H1 (cell line): ENCODE measurements around the gene SLC25A21. TPM values are rescaled to one million over a fixed set of nuclear protein-coding genes. Genes with fewer than 3 reads are reported as not detected.
"Not testable (repeated sequence)": the region's sequence is repeated elsewhere in the genome, so short reads cannot be mapped to it uniquely, and the experiment has no call there.

Source experiments
- CTCF ChIA-PET: fragments of 300-600 bp; sonication (Branson Sonifier 250); formaldehyde crosslinking; loops from one replicate; lab custom pipeline; 2021; ENCODE audit not compliant: partially characterized antibody; lab: Charles Lee
- POLR2A ChIA-PET: fragments of 300-600 bp; sonication (Branson Sonifier 250); formaldehyde crosslinking; loops from one replicate; lab custom pipeline; 2021; ENCODE audit warnings: inconsistent platforms; ENCODE audit not compliant: partially characterized antibody; lab: Charles Lee
- DNase-seq, 2 experiments: peaks; one replicate each; pipeline versions ENCODE4 v3.0.0 to v3.0.0-alpha.2; 2010 to 2022; ENCODE audit warnings: low spot score in 2 of 2, low read depth in 1 of 2, mixed read lengths in 1 of 2
- FAIRE-seq: peaks from 2 replicates; lab custom pipeline; 2011; peaks lifted over from hg19 to GRCh38; lab: Jason Lieb, UNC
- H2AFZ ChIP-seq: 2 replicates; pipeline ENCODE4 v1.8.1; 2012; ENCODE audit warnings: low read length, inconsistent platforms
- H2AK5ac ChIP-seq: 2 replicates; pipeline ENCODE4 v1.6.1; 2013; ENCODE audit warnings: low read depth, low read length
- H2BK120ac ChIP-seq: replicated peaks from 2 replicates; pipeline ENCODE3; 2013; ENCODE audit warnings: low read depth, low read length, inconsistent platforms
- H2BK12ac ChIP-seq: 2 replicates; pipeline ENCODE4 v1.6.1; 2013; ENCODE audit warnings: low read depth, low read length
- H2BK15ac ChIP-seq: 2 replicates; pipeline ENCODE4 v1.6.1; 2013; ENCODE audit warnings: low read length
- H2BK20ac ChIP-seq: 2 replicates; pipeline ENCODE4 v1.6.1; 2013; ENCODE audit warnings: low read length
- H2BK5ac ChIP-seq: 2 replicates; pipeline ENCODE4 v1.6.1; 2013; ENCODE audit warnings: low read depth, low read length
- H3K14ac ChIP-seq: 2 replicates; pipeline ENCODE4 v1.6.1; 2013; ENCODE audit warnings: inconsistent platforms; ENCODE audit not compliant: insufficient read length
- H3K18ac ChIP-seq: 2 replicates; pipeline ENCODE4 v1.6.1; 2013; ENCODE audit warnings: low read length; ENCODE audit errors: extremely low read depth
- H3K23ac ChIP-seq: 2 replicates; pipeline ENCODE4 v1.6.1; 2013; ENCODE audit warnings: inconsistent platforms; ENCODE audit not compliant: insufficient read length
- H3K23me2 ChIP-seq: 2 replicates; pipeline ENCODE4 v1.6.1; 2013; ENCODE audit warnings: low read depth, low read length
- H3K27ac ChIP-seq: 2 replicates; pipeline ENCODE4 v1.6.1; 2011; ENCODE audit warnings: low read depth, low read length, inconsistent platforms
- H3K27me3 ChIP-seq, 4 experiments: replicated peaks in 1 of 4; 1 replicate in 1 of 4; 2 replicates in 3 of 4; pipeline versions ENCODE4 v1.6.1 to v1.8.1; 2011 to 2013; ENCODE audit warnings: low read length in 3 of 4, mild to moderate bottlenecking in 3 of 4, inconsistent platforms in 2 of 4, mixed read lengths in 2 of 4, moderate library complexity in 1 of 4; ENCODE audit not compliant: control insufficient read depth in 3 of 4, insufficient read depth in 3 of 4; ENCODE audit errors: extremely low read depth in 1 of 4
- H3K36me3 ChIP-seq, 4 experiments: 2 replicates each; pipeline versions ENCODE4 v1.6.1 to v1.8.1; 2011 to 2013; ENCODE audit warnings: mild to moderate bottlenecking in 4 of 4, low read length in 3 of 4, moderate library complexity in 2 of 4, control low read depth in 1 of 4, inconsistent platforms in 1 of 4; ENCODE audit not compliant: insufficient read depth in 4 of 4, control insufficient read depth in 2 of 4
- H3K4ac ChIP-seq: replicated peaks from 2 replicates; pipeline ENCODE3; 2013; ENCODE audit warnings: low read length, low read depth, mixed read lengths, inconsistent platforms; ENCODE audit not compliant: insufficient read length
- H3K4me1 ChIP-seq, 4 experiments: replicated peaks in 1 of 4; 1 replicate in 1 of 4; 2 replicates in 3 of 4; pipeline versions ENCODE4 v1.6.1 to v1.8.1; 2011 to 2013; ENCODE audit warnings: low read length in 3 of 4, inconsistent platforms in 2 of 4, mixed read lengths in 1 of 4; ENCODE audit not compliant: insufficient read depth in 4 of 4, control insufficient read depth in 3 of 4
- H3K4me2 ChIP-seq, 2 experiments: 2 replicates each; pipeline versions ENCODE4 v1.6.1 to v1.8.1; 2011 to 2013; ENCODE audit warnings: low read depth in 2 of 2, low read length in 2 of 2, control low read depth in 1 of 2, inconsistent platforms in 1 of 2, mild to moderate bottlenecking in 1 of 2; ENCODE audit not compliant: insufficient read depth in 1 of 2
- H3K4me3 ChIP-seq, 4 experiments: fragments of 200-600, 300-600 bp in 1 of 4; sonication (generic), shearing (Covaris generic), sonication (Bioruptor Twin) in 1 of 4; 2 replicates each; pipeline versions ENCODE4 v1.5.1 to v1.8.1; 2011 to 2016; ENCODE audit warnings: low read length in 4 of 4, low read depth in 3 of 4, control low read depth in 2 of 4, inconsistent platforms in 2 of 4, mild to moderate bottlenecking in 2 of 4, mixed read lengths in 1 of 4, moderate library complexity in 1 of 4; ENCODE audit not compliant: insufficient read depth in 2 of 4; ENCODE audit errors: extremely low read depth in 1 of 4
- H3K56ac ChIP-seq: replicated peaks from 2 replicates; pipeline ENCODE3; 2013; ENCODE audit warnings: low read depth, mild to moderate bottlenecking, mixed read lengths, low read length, inconsistent platforms; ENCODE audit not compliant: insufficient read length
- H3K79me1 ChIP-seq: 2 replicates; pipeline ENCODE4 v1.6.1; 2013; ENCODE audit warnings: low read depth, low read length, control low read depth
- H3K79me2 ChIP-seq, 2 experiments: 2 replicates each; pipeline versions ENCODE4 v1.6.1 to v1.8.1; 2012 to 2013; ENCODE audit warnings: low read length in 2 of 2, mild to moderate bottlenecking in 2 of 2, inconsistent platforms in 1 of 2; ENCODE audit not compliant: insufficient read depth in 2 of 2, control insufficient read depth in 1 of 2
- H3K9ac ChIP-seq, 4 experiments: replicated peaks in 1 of 4; 1 replicate in 1 of 4; 2 replicates in 3 of 4; pipeline versions ENCODE4 v1.6.1 to v1.8.1; 2011 to 2013; ENCODE audit warnings: low read depth in 3 of 4, low read length in 3 of 4, control low read depth in 2 of 4, mild to moderate bottlenecking in 2 of 4, moderate library complexity in 2 of 4, inconsistent platforms in 1 of 4; ENCODE audit errors: extremely low read depth in 1 of 4
- H3K9me3 ChIP-seq, 2 experiments: 2 replicates each; pipeline versions ENCODE4 v1.6.1 to v1.8.1; 2012 to 2013; ENCODE audit warnings: mild to moderate bottlenecking in 2 of 2, moderate library complexity in 2 of 2, control low read depth in 1 of 2, inconsistent platforms in 1 of 2, low read depth in 1 of 2, low read length in 1 of 2, mixed read lengths in 1 of 2; ENCODE audit not compliant: insufficient read depth in 2 of 2
- H4K20me1 ChIP-seq, 2 experiments: replicated peaks in 1 of 2; 2 replicates each; pipeline versions ENCODE3 to v1.8.1; 2011 to 2013; ENCODE audit warnings: inconsistent platforms in 2 of 2, low read length in 2 of 2, mild to moderate bottlenecking in 1 of 2; ENCODE audit not compliant: insufficient read depth in 2 of 2, control insufficient read depth in 1 of 2
- H4K5ac ChIP-seq: 2 replicates; pipeline ENCODE4 v1.6.1; 2013; ENCODE audit warnings: low read length, low read depth, mixed read lengths, inconsistent platforms; ENCODE audit not compliant: insufficient read length
- H4K8ac ChIP-seq: 2 replicates; pipeline ENCODE4 v1.8.0; 2013; ENCODE audit warnings: mild to moderate bottlenecking, moderate library complexity, low read length, inconsistent platforms; ENCODE audit not compliant: insufficient read depth; ENCODE audit errors: extremely low read depth
- H4K91ac ChIP-seq: replicated peaks from 2 replicates; pipeline ENCODE3; 2013; ENCODE audit warnings: low read length, mixed read lengths, inconsistent platforms; ENCODE audit not compliant: insufficient read length
- ATF3 ChIP-seq: IDR thresholded peaks from 2 replicates; pipeline ENCODE4 v1.6.1; 2011; ENCODE audit warnings: low read depth, mild to moderate bottlenecking, low read length; ENCODE audit not compliant: insufficient read depth
- CREB1 ChIP-seq: IDR thresholded peaks from 2 replicates; pipeline ENCODE4 v1.6.1; 2012; ENCODE audit warnings: inconsistent platforms
- CTBP2 ChIP-seq: IDR thresholded peaks from 2 replicates; pipeline ENCODE4 v1.7.0; 2011; ENCODE audit warnings: borderline replicate concordance, mild to moderate bottlenecking, moderate library complexity, mixed read lengths, low read length; ENCODE audit not compliant: insufficient read depth, insufficient read length
- NRF1 ChIP-seq: IDR thresholded peaks from 2 replicates; pipeline ENCODE4 v1.6.1; 2011; ENCODE audit warnings: mild to moderate bottlenecking, low read depth, low read length, improper control_type of control experiment
- PHF8 ChIP-seq: fragments of 200-600 bp; sonication (generic); conservative IDR thresholded peaks from 2 replicates; pipeline ENCODE4 v1.7.1; 2012; ENCODE audit warnings: low read depth, mild to moderate bottlenecking, inconsistent platforms, low read length, moderate library complexity
- SP2 ChIP-seq: IDR thresholded peaks from 2 replicates; pipeline ENCODE4 v1.6.1; 2012; ENCODE audit warnings: mild to moderate bottlenecking, low read length, inconsistent platforms
- YY1 ChIP-seq: IDR thresholded peaks from 2 replicates; pipeline ENCODE4 v1.6.1; 2011; ENCODE audit warnings: low read depth, mild to moderate bottlenecking, low read length
- WGBS, 2 experiments: shearing (Covaris generic) in 1 of 2; methylation state at CpG; one replicate each; pipeline versions ENCODE4 v1.1.6 to v1.1.7; 2013 to 2015; ENCODE audit warnings: low lambda C conversion rate in 2 of 2, mixed read lengths in 2 of 2, inconsistent platforms in 1 of 2, low coverage in 1 of 2, missing lambda C conversion rate in 1 of 2; ENCODE audit not compliant: insufficient replicate concordance in 2 of 2, insufficient coverage in 1 of 2, insufficient read length in 1 of 2; ENCODE audit errors: extremely low coverage in 1 of 2, missing lambda C conversion rate in 1 of 2; 5-methylcytosine and 5-hydroxymethylcytosine counted together
- polyA plus RNA-seq, 7 experiments: library from polyadenylated mRNA; depleted of rRNA in 3 of 7; stranded (reverse) in 5 of 7; unstranded in 2 of 7; fragments of >200 nt in 5 of 7; fragments of 200-250 nt in 2 of 7; gene quantifications; 1 replicate in 5 of 7; 2 replicates in 1 of 7; 4 replicates in 1 of 7; pipeline versions ENCODE4 v1.2.1 to v1.2.3, GENCODE V29; 2011 to 2013; ENCODE audit warnings: missing spikeins in 2 of 7, mixed read lengths in 2 of 7
- total RNA-seq: library from RNA; stranded (reverse); fragmentation: NEBNext Ultra II Directional; extraction: Animal tissue kit (Norgen Biotek cat#: 25700); gene quantifications from 2 replicates; pipeline ENCODE4 v1.2.1, GENCODE V29; 2021

The SLC25A21 gene
- total and polyA plus RNA-seq, 2 of the 8 experiments (the other 6 are each of a cell fraction or from before 2014, with no cell fraction given), result 6.9 to 15.7 TPM

DNA sequence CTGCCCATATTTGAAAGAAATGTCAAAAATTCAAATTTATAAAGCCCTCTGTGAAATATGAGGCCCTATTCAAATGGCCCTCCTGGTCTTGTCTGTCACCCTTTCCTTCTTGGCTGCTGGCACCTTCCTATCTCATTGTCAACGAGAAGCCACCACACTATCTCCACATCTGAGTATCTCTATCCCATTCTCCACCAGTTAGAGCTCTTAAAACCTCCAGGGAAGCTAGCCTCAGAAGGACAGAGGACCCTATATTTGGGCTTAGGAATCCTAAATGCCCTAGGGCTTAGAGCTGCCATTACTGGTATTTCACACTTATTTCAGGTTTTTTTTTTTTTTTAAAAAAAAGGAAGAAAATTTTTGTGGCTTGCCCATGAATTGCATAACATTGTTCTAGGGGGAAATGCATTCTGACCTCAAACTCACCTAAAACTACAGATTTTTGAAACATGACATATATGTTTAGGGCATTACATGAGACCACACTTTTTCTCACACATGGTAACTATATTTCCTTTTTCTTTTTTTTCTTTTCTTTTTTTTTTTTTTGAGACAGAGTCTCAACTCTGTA, 25.0 kb downstream of the SLC25A21 start (continued):
- no peak for TF ChIP-seq YY1
- TF ChIP-seq PHF8, result no peak
- no peak for TF ChIP-seq NRF1
- TF ChIP-seq CTBP2, result no peak
- no peak for TF ChIP-seq ATF3
- no peak for TF ChIP-seq CREB1
- no peak for TF ChIP-seq SP2
- TF ChIP-seq, all 59 proteins: peak for 0

GRCh38 chr14:37146438-37146837, 26.0 kb downstream of the SLC25A21 start:
- H2BK12ac ChIP-seq, H3K27ac ChIP-seq, H4K5ac ChIP-seq, H3K23ac ChIP-seq, H3K4ac ChIP-seq, H3K9me3 ChIP-seq, H4K91ac ChIP-seq, H4K20me1 ChIP-seq, H3K79me1 ChIP-seq, H3K14ac ChIP-seq, DNase-seq, H3K36me3 ChIP-seq, H4K8ac ChIP-seq, H3K79me2 ChIP-seq, H2BK5ac ChIP-seq, H2BK15ac ChIP-seq, H3K27me3 ChIP-seq, H3K4me1 ChIP-seq, H3K18ac ChIP-seq, H2AK5ac ChIP-seq, POLR2A ChIA-PET, H3K9ac ChIP-seq, H3K4me3 ChIP-seq, H2BK120ac ChIP-seq, H3K23me2 ChIP-seq, FAIRE-seq, H2AFZ ChIP-seq, H3K56ac ChIP-seq, H3K4me2 ChIP-seq, H2BK20ac ChIP-seq: not testable (repeated sequence)
- 85% methylated on average over 1 of the region's 1 CpG; no CpG with 5 or more reads in 1 of the 2 experiments for WGBS, 2 experiments
- CTCF ChIA-PET, result interaction anchor here (1.2 to 3.7 kb wide), 3 partner anchors 22 to 85 kb away, joined by 4 to 13 read pairs (median 6); no protein-coding TSS in a partner anchor
